ENCODE results near the gene B4GALNT3. TPM values are rescaled to one million over a fixed set of nuclear protein-coding genes. Genes with fewer than 3 reads are reported as not detected.
A peak's percentile ranks its signal among the peaks of the same experiment; 100 is the strongest.

The B4GALNT3 gene
- polyA plus RNA-seq, 2 of the 4 experiments (the other 2 are of a cell fraction), result 0.43 to 0.53 TPM

- TF ChIP-seq FOXS1 (CRISPR knock-in tag; IDR thresholded peaks at IDR 0.05), result no peak
- TF ChIP-seq HEYL (CRISPR knock-in tag; IDR thresholded peaks at IDR 0.05), result no peak
- no peak for TF ChIP-seq FOSB (CRISPR knock-in tag; IDR thresholded peaks at IDR 0.05)
- TF ChIP-seq ESRRA (IDR thresholded peaks at IDR 0.05; ENCODE audit: borderline replicate concordance, low read length), result no peak
Observed at GRCh38 chr12:581321-581720, 121.6 kb downstream of the B4GALNT3 start (continued).

- WGBS (ENCODE audit: missing lambda C conversion rate), result 95% methylated on average over 9 of the region's 9 CpGs
- CTCF ChIA-PET, result interaction anchor here (0.6 to 13.7 kb wide), 5 partner anchors 11 to 233 kb away, joined by 3 to 292 read pairs (median 3); partner anchors contain the start of gene WNK1
- POLR2A ChIA-PET, result no interaction called here
Observed at GRCh38 chr12:581746-582145, 122.0 kb downstream of the B4GALNT3 start.

DNA sequence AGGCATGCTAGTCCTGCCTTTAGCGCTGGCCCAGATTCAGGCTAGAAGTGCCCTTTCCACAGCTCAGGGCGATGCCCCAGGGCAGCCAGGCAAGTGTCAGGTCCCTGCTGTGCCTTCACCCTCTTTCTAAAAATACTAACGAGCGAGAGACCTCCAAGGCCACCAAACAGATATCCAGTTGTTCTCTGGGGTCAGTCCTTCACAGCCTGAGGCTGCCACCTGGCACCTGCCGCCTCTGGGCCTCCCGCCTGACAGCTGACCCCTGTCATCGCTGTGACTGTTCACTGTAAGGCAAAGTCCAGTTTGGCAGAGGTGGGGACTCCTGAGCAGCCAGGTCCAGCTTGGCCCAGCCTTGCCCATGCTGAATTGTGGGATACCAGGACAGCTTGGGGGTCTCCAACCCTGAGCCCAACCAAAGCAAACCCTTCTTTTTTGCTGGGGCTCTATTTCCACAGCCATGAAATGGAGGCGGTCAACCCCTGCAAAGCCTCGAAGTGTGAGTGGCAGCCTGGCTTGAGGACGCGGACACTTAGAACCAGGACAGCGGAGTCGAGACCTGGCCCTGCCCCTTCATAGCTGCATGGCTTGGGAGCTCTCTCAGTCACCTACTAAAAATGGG is 123.6 kb downstream of the B4GALNT3 start:
- CTCF ChIA-PET, result interaction anchor here (1.3 to 4.5 kb wide), 3 partner anchors 7 to 163 kb away, joined by 3 to 24 read pairs (median 23); no protein-coding TSS in a partner anchor
- ATAC-seq (peak in 1 of 2 experiments; percentile 6; a peak in 1 of 6 replicates), DNase-seq (ENCODE audit: low read depth in 1 of 2, low spot score in 1 of 2) (no peak), FAIRE-seq (no peak)
- TF ChIP-seq ZC3H11A (IDR thresholded peaks at IDR 0.05) (no peak), GATA3 (IDR thresholded peaks at IDR 0.05; ENCODE audit: borderline replicate concordance) (no peak), ZSCAN20 (CRISPR knock-in tag; IDR thresholded peaks at IDR 0.05) (no peak), JUNB (IDR thresholded peaks at IDR 0.05) (no peak), HOXB5 (CRISPR knock-in tag; IDR thresholded peaks at IDR 0.05) (no peak), NR3C1 (IDR thresholded peaks at IDR 0.05) (no peak), ELK1 (IDR thresholded peaks at IDR 0.05; ENCODE audit: low read depth, low read length) (no peak)
- TF ChIP-seq, protein P1, sequence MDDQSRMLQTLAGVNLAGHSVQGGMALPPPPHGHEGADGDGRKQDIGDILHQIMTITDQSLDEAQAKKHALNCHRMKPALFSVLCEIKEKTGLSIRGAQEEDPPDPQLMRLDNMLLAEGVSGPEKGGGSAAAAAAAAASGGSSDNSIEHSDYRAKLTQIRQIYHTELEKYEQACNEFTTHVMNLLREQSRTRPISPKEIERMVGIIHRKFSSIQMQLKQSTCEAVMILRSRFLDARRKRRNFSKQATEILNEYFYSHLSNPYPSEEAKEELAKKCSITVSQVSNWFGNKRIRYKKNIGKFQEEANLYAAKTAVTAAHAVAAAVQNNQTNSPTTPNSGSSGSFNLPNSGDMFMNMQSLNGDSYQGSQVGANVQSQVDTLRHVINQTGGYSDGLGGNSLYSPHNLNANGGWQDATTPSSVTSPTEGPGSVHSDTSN (IDR thresholded peaks at IDR 0.05), result no peak
- Histone ChIP-seq H3K27ac (no peak overlapping the region; a peak in 1 of 6 replicates), H3K4me1 (peaks cover 22% of the 10 kb centered on the region), H3K4me2 (no peak overlapping the region), H3K9me3 (no peaks in the 10 kb centered on the region), H3K4me3 (no peak overlapping the region)
- POLR2A ChIA-PET, result no interaction called here
- 75% methylated on average over 13 of the region's 13 CpGs for WGBS (ENCODE audit: missing lambda C conversion rate)

More at GRCh38 chr12:581746-582145, 122.0 kb downstream of the B4GALNT3 start:
- FAIRE-seq, result no peak
- H3K4me3 ChIP-seq, result no peak overlapping the region
- H3K9me3 ChIP-seq, result no peaks in the 10 kb centered on the region
- no peak for DNase-seq (ENCODE audit: low read depth in 1 of 2, low spot score in 1 of 2)
- H3K4me1 ChIP-seq, result peaks cover 29% of the 10 kb centered on the region
- peak overlapping the region in 1 of 2 experiments; percentile 43; a peak in 1 of 6 replicates for H3K27ac ChIP-seq
- TF ChIP-seq CHD2 (IDR thresholded peaks at IDR 0.05; ENCODE audit: low read length, partially characterized antibody) (no peak), MAFK (IDR thresholded peaks at IDR 0.05; ENCODE audit: partially characterized antibody) (no peak)
- ATAC-seq, result no peak
- no peak overlapping the region for H3K4me2 ChIP-seq

GRCh38 chr12:585062-586061 is 125.6 kb downstream of the B4GALNT3 start:
- no peak for FAIRE-seq
- Histone ChIP-seq H3K27ac (peak overlapping the region; percentile 26 to 34; a peak in 2 of 6 replicates), H3K9me3 (no peaks in the 10 kb centered on the region), H3K4me2 (peak overlapping the region; percentile 19; the same call in 1 of the 3 replicates), H3K4me1 (peaks cover 9% of the 10 kb centered on the region; the same call in 2 of the 3 replicates), H3K4me3 (no peak overlapping the region)
- DNase-seq (ENCODE audit: low read depth in 1 of 2, low spot score in 1 of 2), result peak in 1 of 2 experiments; percentile 41
- POLR2A ChIA-PET, result no interaction called here
- TF ChIP-seq, protein P1 (IDR thresholded peaks at IDR 0.05), result no peak
- no peak for TF ChIP-seq NR3C1 (IDR thresholded peaks at IDR 0.05)
- no peak for TF ChIP-seq JUN (IDR thresholded peaks at IDR 0.05)
- no peak for TF ChIP-seq NPAS2 (CRISPR knock-in tag; IDR thresholded peaks at IDR 0.05; ENCODE audit: borderline replicate concordance)
- no peak for TF ChIP-seq ATOH8 (CRISPR knock-in tag; IDR thresholded peaks at IDR 0.05; ENCODE audit: low read depth)
- TF ChIP-seq PHF8 (IDR thresholded peaks at IDR 0.05; ENCODE audit: borderline replicate concordance, low read depth), result no peak
- no peak for TF ChIP-seq TFCP2L1 (CRISPR knock-in tag; IDR thresholded peaks at IDR 0.05)
- TF ChIP-seq HOXB5 (CRISPR knock-in tag; IDR thresholded peaks at IDR 0.05), result no peak
- 60% methylated on average over 30 of the region's 30 CpGs for WGBS (ENCODE audit: missing lambda C conversion rate)
- CTCF ChIA-PET, result interaction anchor here (0.6 to 4.5 kb wide), 6 partner anchors 9 to 414 kb away, joined by 4 to 24 read pairs (median 7); no protein-coding TSS in a partner anchor
- ATAC-seq, result peak in 1 of 2 experiments; percentile 63; a peak in 3 of 6 replicates
